GM15510 (cell line): ENCODE data around the gene DPYD.

ENCODE experiments used
- POLR2A ChIP-seq: IDR thresholded peaks from 3 replicates; pipeline ENCODE4 v1.6.1; 2011; ENCODE audit warnings: borderline replicate concordance; ENCODE audit not compliant: insufficient read length; ENCODE audit errors: extremely low read depth

DPYD gene

DNA sequence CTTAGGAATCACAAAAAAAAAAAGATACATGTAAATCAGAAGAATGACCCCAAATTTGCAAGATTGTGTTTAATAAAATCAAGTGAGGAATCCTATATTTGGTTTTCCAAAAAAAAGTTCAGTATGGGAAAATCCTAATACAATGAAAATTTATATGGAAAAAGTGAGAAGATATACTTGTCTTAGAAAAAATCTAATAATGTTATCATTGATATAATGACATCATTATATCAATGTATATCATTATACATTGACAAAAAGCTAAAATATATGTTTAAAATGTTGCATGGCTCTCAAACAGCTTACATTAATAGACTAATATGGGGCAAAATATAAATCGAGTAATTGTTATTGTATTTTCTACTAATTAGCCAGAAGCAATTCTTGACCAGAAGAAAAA, 37.0 kb downstream of the DPYD start:
- no peak for TF ChIP-seq POLR2A

DNA sequence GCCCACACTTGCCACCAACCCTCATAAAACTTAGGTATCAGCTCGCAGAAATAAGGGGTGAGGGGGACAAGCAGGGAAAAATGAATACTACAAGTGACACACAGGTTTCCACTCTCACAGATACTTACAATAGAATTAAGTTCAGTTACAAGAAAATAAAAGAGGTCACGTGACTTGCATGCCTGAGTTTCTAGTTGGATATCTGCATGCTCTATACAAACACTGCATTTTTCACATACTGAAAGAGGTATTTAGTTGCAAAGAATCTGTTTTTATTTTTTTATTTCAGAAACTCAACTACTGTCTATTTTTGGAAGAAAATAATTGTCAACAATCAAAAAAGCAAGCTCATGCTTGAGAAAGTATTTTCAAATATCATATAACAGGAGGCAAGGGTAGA, 43.5 kb downstream of the DPYD start:
- no peak for TF ChIP-seq POLR2A

DNA sequence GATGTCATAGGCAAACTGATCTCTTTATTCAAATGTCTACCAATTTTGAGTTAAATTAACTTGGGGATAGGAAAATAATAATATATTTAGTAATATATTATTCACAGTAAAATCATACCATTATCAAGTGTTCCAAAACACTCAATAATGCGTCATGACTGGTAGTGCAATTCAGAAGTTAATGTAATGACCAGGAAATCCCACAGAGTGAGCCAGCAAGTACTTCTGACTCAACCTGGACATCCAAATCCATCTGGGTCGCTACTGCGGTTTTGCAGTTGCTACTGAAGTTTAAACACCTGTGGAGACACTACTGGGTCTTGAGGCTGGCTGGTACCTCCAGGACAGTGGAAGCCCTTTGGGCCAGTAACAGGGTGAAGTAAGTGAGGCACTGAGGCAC, 44.8 kb downstream of the DPYD start:
- no peak for TF ChIP-seq POLR2A

DNA sequence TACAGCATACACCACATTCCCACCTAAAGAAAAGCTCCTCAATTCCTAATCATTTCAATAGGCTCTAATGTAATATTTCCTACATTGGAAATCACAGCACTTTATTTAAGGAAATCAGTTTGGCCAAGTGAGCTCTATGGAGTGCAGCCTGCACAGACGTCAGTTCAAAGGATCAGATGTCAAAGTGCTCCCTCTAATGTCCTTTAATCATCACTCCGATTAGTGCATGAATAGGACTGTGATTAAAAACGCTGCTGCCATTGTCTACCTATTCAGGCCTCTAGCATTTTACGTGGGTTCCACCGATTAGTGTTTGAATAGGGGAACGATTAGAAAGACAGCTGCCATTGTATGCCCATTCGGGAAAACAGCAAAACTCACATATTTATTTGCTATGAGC, 50.2 kb downstream of the DPYD start:
- no peak for TF ChIP-seq POLR2A

- no peak for TF ChIP-seq POLR2A
Measured at GRCh38 chr1:97869441-97869840, 51.4 kb downstream of the DPYD start.

GRCh38 chr1:97867127-97867526, 53.7 kb downstream of the DPYD start:
- TF ChIP-seq POLR2A: no peak

DNA sequence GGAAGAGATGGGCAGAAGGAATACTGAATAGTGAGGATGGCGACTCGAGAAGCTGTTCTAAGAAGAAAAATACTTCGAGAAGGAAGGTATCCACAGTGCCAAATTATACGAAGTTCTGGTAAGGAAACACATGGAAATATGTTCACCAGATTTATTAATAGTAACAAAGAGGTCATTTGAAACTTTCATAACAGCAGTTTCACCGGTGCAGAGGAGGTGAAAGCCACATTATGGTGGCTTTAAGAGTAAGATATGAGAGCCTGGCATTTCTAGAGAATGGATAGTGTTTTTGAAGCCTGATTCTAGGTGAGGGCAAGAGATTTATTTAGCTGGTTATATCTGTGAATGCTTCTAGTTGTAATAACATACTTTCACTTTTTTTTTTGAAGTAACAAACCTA, 56.2 kb downstream of the DPYD start:
- no peak for TF ChIP-seq POLR2A

DNA sequence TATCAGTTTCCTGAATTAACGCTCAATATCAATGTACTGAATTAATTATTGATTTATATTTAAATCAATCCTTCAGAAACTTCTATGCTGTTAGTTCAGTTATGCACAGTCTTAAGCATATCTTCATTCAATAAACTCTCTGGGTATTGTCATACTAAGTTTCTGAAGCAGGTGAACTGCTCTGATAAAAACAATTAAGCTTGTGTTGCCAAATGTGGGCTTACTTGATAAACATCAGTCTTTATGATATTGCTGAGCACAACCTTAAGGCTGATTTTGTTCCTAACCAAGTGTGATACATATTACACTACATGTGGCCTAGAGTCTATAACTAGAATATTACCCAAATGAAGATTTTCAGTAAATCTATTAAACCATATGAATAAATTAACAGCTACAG, 67.6 kb downstream of the DPYD start:
- no peak for TF ChIP-seq POLR2A

GRCh38 chr1:97849345-97850340, 71.2 kb downstream of the DPYD start:
- TF ChIP-seq POLR2A: no peak

GRCh38 chr1:97845805-97846204, 75.0 kb downstream of the DPYD start:
- no peak for TF ChIP-seq POLR2A

DNA sequence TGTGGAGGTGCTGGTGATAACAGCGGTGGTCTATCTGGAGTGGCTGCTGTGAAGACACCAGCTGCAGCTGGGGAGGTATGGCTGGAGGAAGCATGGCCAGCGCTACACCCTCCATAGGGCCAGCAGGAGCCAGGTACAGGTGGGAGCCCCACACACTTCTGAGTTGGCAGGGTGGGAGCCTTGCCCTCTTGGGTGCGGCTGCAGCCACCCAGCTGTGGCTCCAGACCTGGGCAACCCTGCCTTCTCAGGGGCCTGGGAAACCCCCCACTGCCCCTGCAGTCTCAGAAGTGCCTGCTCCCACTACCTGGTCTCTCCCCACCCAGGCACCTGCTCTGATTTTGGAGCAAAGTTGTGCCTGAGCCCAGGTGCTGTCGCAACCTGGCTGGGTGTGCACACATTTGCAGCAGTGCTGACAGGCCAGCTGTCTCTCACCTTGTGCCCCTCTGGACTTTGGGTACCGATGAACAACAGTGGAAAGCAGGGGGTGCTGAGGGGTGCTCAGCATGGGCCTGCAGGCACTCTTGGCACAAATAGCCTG, 76.2 kb downstream of the DPYD start:
- no peak for TF ChIP-seq POLR2A

- TF ChIP-seq POLR2A: no peak
Measured at GRCh38 chr1:97841338-97841737, 79.5 kb downstream of the DPYD start.

GRCh38 chr1:97837161-97837560, 83.7 kb downstream of the DPYD start:
- TF ChIP-seq POLR2A: no peak

- TF ChIP-seq POLR2A: no peak
Measured at GRCh38 chr1:97834899-97835298, 85.9 kb downstream of the DPYD start.

DNA sequence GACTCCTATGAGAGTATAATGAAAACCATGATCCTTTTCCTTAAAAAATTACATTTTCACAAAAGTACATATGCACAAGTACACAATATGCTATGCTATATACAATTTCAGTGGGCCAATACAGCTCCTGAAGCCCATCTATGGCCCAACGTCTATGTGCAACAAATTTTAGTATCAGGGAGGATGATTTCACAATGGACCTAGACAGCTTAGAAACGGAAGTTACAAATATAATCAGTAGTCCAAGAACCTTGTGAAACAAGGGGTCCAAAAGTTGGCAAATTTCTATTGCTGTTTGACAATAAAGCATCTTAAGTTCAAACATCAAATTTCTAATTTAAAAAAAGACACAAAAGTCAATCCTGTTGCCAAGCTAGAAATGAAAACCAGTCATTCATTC, 87.0 kb downstream of the DPYD start:
- TF ChIP-seq POLR2A: no peak

DNA sequence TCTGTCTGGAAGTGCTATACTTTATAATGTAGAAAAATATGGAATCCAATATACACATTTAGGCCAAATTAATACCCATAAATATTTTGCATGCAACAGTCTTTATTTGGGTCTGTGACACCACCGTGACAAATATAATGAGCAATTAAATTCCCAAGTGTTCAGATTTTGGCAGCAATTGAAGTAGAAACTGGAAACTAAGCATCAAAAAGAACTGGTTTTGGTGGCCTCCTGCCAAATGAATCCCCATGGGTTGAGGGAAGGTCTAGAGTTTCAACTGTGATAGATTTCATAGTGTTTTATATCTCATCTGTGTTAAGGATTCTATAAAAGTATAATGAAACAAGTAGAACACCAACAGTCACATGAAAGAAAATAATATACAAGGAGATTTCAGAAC, 88.4 kb downstream of the DPYD start:
- no peak for TF ChIP-seq POLR2A
